KBM-7 (cell line): ENCODE data around the gene EGLN3.
A peak's percentile ranks its signal among the peaks of the same experiment; 100 is the strongest.
"Not testable (repeated sequence)": the region's sequence is repeated elsewhere in the genome, so short reads cannot be mapped to it uniquely, and the experiment has no call there.

Experiments used
- DNase-seq: peaks from one replicate; pipeline ENCODE4 v3.0.0-alpha.2; 2015
- in situ Hi-C: fragments of 300-500 bp; cut with MboI; formaldehyde crosslinking; loops from 2 replicates; pipeline ENCODE4 v1.14.3; 2020; ENCODE audit warnings: low sequenced_read_pairs, low pct_unique_long_range_greater_than_20kb, mixed read lengths

Gene EGLN3

DNA sequence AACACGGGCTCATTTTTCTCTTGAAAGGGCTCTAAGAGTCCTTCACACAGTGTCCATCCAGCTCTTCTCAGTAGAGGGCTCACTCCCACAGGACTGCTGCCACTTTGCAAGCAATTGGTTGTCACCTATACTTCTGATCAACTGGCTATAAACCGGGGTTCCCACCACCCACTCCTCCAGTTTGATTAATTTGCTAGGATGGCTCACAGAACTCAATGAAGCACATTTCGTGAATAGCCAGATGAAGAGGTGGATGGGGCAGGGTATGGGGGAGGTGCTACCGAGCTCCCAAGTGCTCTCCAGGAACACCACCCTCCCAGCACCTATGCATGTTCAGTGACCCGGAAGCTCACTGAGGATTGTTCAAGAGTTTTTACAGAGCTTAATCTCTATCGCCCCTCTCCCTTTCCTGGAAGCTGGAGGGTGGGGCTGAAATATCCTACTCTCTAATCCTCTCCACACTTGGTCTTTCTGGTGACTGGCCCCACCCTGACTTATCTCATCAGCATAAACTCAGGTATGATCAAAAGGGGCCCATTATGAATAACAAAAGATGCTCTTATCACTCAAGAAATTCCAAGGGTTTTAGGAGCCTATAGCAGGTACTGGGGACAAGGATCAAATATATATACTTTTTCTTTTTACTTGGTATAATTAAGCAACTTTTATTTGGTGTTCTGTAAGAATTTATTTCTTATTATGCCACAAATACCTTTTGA is 13.9 kb upstream of the EGLN3 start:
- in situ Hi-C loops = no loop called here
- DNase-seq = no peak

DNA sequence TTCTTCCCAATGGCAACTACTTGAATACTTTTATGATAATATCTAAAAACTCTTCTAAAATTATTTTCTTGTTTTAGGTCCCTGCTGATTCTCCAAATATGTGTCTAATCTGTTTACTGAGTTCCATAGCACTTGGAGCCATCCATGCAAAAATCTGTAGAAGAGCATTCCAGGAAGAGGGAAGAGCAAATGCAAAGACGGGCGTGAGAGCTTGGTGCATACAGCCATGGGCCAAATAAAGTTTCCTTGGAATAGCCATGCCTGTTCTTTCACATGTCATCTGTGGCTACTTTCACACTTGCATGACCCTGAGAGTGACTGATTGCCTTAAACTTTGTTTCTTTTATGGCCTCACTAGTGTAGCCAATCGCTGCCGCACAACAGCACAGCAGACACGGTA is 13.0 kb upstream of the EGLN3 start:
- in situ Hi-C loops = no loop called here

DNA sequence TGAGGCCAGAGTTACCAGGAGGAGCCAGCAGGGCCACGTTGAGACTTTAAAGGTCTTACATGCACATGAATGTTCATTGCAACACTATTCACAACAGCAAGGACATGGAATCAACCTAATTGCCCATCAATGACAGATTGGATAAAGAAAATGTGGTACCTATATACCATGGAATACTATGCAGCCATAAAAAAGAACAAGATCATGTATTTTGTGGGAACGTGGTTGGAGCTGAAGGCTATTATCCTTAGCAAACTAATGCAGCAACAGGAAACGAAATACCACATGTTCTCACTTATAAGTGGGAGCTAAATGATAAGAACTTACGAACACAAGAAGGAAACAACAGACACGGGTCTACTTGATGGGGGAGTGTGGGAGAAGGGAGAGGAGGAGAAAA is 11.6 kb upstream of the EGLN3 start:
- in situ Hi-C loops, DNase-seq: not testable (repeated sequence)

More for the DNA sequence above, 13.0 kb upstream of the EGLN3 start:
- DNase-seq = no peak

DNA sequence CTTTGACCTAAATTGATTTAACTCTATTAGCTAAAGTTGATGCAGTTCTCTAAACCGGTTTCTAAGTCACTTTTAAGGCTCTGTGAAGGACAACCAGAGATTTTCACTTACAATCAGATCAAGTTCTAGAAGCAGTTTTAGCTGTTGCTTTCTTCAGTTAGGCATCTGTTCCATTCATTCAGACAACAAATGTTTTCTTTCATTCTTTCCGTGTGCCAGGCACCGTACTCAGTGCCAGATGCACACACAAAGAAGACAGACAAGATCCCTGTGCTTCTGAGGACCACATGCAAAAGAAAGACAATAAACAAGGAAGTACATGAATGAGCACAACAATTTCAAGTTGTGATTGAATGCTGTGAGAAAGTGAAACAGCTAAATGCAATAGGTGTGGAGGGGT is 11.1 kb upstream of the EGLN3 start:
- in situ Hi-C loops = no loop called here

DNA sequence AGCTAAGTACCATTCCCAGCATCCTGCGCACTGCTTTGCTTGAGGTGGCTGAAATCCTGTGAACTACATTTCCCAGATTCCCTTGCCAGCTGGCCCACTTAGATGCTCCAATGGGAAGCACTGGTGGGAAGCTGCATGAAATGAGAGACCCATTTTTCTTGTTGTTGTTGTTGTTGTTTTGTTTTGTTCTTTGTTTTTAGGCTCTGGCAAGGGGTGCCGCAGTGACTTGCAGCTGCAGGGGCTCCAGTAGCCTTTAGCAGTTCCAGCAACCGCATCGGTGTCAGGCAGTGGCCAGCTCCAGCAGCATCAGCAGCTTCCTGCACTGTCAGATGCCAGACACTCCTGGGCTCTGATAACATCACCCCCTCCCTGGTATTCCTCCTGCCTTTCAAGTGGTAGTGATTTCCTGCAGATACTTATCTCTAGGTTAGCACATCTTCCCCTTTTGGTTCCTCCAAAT is 8.8 kb upstream of the EGLN3 start:
- peak; percentile 59 for DNase-seq
- in situ Hi-C loops = no loop called here

More for the DNA sequence above, 11.1 kb upstream of the EGLN3 start:
- DNase-seq = no peak

DNA sequence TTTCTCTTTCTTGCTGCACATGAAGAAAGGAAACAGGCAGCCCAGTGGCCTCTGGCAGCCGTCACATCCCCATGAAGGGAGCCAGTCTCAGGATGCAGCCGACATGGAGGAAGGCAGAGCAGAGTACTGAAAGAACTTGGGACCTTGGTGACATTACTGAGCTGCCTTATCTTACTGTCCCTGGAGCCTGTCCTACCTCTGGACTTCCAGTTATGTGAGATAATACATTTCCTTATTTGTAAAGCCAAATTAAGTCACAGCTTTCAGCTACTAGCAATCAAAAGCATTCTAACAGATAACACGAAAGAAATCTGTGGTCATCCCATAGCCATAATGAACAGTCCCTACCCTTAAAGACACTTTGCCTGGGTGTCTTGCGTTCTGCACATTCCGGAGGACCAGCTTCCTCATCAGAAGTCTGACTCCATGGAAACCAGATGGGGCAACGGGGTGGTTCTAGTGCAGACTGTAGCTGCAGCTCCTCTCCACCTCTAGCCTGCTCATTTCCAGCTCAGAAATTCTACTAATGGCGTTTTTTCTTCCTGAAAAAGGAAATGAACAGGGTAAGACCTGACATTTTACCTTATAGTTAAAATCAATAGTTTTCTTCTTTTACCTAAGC is 7.8 kb upstream of the EGLN3 start:
- in situ Hi-C loops = no loop called here
- DNase-seq = no peak

DNA sequence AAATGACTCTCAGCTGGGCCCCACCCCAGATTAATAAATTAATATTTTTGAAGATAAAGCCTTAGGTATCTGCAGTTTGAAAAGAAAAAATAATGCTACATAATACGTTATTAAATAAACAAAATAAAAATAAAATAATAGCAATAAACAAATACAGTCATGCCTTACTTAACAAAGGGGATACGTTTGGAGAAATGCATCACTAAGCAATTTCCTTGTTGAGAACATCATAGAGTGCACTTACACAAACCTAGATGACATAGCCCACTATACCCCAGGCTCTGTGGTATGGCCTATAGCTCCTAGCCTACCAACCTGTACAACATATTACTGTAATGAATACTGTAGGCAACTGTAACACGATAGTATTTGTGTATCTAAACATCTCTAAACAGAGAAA is 7.1 kb upstream of the EGLN3 start:
- in situ Hi-C loops = no loop called here
- no peak for DNase-seq

DNA sequence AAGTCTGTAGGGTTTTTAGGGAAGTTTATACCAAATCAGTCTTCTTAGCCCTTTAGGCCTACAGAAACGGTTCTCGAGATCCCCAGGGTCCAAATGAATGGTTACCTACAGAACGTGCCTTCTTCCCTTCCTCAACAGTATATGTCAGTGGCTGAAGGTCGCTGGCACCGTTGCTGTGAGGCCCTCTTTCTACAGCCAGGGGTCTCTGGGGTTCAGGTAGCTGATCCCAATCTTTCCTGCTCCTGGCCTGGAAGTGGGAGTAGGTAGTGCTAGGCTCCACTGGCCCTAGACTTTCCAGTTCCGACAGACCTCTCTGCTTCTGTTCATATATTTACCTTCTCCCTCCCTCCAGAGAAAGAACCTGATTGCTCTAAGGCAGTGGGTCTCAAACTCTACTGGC is 6.4 kb upstream of the EGLN3 start:
- no peak for DNase-seq
- in situ Hi-C loops = no loop called here

DNA sequence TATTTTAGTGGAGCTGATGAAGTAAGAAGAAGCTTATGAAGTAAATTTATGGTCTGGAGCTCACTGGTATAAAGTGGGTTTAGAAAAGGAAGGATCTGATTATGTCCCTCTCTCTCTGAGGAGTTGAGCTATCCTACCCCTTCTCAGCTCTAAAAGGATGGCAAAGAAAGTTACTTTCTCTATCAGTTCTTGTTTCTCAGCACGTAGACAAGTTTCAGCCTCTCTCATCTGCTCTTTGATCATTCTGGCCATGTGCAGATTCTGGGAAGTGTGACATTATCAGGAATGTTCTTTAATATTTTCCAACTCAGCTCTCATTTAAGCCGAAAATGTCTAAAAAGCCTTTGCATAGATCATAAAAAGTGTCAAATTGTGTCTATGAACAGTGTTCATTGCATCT is 5.8 kb upstream of the EGLN3 start:
- no peak for DNase-seq
- in situ Hi-C loops = no loop called here

DNA sequence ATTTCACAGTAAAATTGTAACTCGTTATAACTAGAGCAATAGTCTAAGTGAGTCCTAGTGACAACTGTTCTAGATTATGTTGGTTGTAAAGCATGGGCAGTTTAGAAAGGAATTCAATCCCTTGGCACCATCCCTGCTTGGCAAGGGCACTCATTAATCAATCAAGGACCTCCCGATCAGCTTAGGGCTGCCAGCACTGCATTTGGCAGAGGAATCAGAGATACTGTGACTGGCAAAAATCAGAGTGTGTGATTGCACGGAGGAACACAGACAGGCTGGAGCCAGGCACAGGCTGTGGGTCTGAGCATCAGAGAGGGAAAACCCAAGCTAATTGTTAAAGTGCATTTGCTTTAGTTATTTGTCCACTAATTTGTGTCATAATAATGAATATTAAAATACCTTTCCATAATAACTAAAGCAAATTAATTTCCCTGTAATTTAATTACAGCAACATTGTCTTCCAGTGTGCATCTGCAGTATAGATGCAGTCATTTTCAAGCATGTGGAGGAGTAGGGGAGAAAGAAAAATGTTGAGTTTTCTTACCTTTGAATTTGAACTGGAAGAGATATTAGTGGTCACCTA is 3.2 kb upstream of the EGLN3 start:
- in situ Hi-C loops = no loop called here
- DNase-seq = no peak

DNA sequence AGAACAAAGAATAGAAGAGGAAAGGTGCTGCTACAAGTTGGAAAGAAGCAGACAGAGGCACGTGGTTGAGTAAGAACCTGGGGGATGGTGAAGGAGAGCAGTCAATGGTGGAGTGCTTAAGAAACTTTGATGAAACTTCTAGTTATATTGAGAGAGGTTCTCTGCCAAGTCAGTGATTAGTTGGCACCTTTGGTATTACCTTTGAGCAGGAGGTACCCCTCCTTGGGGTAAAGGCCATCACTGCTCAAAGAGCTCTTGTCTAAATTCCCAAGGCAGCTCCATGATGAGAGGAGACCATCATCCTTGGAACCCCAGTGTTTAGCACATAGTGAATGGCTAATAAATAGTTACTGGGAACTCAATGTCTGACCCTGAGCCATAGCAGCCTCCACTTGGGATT is 1.7 kb upstream of the EGLN3 start:
- in situ Hi-C loops = no loop called here
- no peak for DNase-seq

DNA sequence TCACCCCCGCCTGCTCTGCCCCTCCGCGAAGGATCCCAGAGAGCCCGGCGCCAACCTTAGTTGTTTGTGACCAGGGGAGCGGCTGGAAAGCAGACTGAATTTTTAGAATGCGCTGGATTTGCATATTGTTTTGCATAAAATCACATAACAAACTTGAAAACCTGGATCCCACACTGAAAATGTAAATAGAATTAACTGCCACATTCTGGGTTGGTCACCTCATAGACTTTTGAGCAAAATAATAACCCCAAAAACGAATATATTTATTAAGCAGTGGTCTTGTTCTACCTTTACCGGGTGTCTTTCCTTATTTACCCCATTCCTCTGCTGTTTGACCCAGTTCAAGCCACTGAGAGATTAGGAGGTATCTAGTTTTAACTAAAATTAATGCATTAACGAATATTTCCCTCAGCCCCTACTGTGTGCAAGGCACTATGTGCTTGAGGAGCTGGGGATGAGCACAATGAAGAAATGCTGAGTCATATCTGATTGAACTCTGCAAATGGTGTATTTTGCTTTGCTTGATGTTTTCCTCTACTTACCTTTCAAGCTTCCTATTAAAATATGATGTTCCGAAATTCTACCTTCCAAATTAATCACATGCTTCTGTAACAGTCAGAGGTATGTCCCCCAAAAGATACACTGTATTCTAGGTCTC is 438 bp upstream of the EGLN3 start:
- in situ Hi-C loops = no loop called here
- no peak for DNase-seq

DNA sequence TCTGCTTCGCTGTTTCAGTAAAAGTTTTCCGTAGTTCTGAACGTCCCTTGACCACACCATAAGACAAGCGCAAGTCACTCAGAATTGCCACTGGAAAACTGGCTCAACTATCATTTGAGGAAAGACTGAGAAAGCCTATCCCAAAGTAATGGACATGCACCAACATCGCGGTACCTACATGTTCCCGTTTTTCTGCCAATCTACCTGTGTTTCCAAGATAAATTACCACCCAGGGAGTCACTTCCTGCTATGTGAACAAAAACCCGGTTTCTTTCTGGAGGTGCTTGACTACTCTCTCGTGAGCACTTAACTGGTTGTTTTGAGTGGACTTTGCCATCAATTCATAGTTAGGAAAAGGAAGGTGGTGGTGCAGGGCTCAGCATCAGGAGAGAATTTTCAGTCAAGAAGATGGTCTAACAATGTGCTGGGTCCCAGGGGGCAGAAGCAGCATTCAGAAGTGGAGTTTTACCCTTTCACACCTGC is 1.4 kb downstream of the EGLN3 start:
- in situ Hi-C loops = no loop called here
- DNase-seq = peak; percentile 28

DNA sequence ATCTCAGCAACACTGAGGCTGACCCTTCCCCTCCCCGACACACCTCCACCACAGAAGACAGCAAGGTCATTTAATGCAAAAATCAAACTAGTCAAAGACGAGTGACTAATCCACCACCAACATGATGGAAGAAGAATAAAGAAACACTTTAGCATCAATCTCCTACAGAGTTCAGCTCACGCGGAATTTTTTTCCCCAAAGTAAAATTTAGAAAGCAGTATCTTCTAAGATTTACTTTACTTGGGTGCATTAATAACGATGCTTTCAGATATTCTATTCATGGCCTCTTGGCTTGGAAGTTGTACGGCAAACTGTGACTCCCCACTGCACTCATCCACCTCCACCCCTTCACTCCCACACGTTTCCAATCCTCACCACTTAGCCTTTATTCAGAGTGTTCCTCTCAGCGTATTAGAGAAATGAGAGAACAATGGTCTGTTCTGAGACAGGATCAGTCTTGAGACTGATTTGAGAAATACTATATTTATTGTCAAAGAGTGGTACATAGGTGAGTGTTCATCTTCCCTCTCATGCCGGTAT is 1.9 kb downstream of the EGLN3 start:
- peak; percentile 27 for DNase-seq
- in situ Hi-C loops = no loop called here

DNA sequence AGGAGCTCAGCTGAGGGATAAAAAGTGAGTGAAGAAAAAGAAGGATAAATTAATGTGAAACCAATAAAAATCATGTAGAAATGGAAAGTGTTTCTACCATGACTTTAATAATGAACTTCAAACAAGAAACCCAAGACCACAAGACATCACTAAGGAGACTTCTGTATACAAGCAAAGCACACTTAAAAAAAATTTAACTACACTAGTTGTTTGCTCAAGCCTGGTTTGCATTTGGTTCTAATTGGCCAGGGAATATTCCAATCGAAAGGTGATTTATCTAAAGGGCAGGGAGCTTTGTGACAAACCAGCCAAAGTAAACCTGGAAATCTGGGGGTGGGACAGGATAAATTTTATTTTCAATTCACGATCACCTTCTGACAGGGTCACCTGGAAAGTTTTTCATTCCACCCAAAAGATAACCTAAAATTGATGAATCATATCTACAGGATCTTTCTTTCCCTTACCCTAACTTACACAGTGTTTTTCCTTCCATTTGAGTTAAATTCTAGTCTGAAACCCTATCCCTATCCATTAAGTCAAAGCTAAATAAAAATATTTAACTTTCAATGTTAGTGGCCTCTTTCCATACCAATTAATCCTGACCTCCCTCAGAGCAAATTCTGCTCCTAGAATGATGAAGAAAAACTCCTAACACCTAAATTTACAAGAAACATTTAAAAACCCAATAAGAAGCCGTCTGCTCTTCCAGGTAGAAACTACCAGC is 2.6 kb downstream of the EGLN3 start:
- in situ Hi-C loops = no loop called here
- no peak for DNase-seq

DNA sequence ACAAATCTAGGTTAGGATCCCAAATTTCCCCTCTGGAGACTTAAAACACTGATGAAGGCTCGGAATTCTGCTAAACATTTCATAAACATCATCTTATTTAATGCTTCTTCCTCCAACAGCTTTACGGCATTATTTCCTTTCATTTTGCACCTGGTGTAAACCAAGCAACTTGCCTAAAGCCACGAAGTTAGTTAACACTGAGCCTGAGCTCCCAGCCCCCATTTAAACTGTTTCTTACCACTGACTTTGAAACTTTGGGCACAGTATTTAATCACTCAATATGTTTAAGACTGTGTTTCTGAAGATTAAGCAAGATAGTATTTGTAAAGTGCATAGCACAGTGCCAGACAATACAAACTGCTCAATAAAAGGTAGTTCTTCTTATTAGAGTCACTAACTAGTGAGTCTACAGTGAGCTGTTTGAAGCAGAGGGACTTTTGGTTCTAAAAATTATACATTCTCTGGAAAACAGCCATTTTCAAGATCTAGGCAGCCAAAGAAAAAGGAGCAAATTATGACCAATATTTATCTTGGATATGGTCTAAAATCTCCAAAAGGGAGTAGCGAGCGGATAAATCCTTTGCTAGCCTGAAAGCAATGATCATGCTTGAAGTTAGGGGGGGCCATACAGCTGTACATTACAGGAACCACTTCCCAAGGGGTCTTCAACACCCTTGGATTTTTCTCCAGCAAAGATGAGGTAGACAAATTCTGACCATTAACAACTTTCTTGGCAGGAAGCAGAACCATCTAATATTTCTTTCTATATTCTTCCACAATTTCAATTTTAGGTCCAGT is 4.0 kb downstream of the EGLN3 start:
- in situ Hi-C loops = no loop called here
- DNase-seq = no peak

DNA sequence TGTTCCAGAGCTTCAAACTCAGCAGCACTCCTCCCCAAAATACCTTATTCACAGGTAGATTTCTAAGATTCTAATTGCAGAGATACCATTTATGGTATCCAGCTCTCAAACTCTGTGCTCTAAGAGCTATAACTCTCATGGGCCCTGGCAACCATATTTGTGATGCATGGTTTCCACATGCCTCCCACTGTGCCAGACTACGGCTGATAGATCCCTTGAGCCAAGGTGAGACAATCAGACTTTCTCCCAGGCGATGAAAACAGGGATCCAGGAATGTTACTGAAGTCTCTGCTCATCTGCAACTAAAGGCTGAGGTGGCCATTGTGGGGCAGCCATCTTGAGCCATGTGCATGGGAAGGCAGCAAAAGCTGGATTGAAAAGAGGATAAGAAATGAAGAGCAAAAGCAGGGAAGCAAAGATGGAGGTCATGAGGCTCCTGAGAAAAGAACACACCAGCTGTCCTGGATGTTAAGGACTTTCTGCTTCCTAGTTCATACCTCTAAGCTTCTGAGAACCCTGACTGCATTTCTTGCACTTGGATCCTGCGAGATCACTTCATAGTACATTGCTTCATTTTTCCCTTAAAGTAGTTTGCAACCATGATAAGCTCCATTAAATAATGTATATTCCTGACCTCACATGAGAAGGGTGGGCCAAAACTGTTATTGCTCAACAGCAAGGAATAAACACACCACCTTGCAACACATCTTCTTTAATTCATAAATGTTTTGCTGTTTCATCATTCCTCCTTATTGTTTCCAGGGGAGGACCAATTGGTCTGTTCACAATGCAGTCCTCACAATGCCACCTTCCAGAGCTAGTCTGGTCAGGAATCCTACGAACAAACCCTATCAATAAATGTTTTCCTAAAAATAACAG is 5.4 kb downstream of the EGLN3 start:
- in situ Hi-C loops = no loop called here
- DNase-seq = no peak
